ENCODE measurements around the gene ATF2. TPM values are rescaled to one million over a fixed set of nuclear protein-coding genes. Genes with fewer than 3 reads are reported as not detected.

Gene ATF2
- total and polyA plus RNA-seq, 2 of the 8 experiments (the other 6 are each of a cell fraction or from before 2014, with no cell fraction given): 31.2 to 46.5 TPM

GRCh38 chr2:175140332-175140731 is 27.7 kb downstream of the ATF2 start:
- Histone ChIP-seq H3K56ac (replicated peaks; ENCODE audit: insufficient read length, low read depth, low read length) (no peak overlapping the region), H3K79me1 (ENCODE audit: low read depth, low read length) (no peaks in the 10 kb centered on the region), H3K14ac (ENCODE audit: insufficient read length) (no peak overlapping the region), H3K4me3 (ENCODE audit: extremely low read depth in 1 of 4, insufficient read depth in 2 of 4, low read depth in 3 of 4, low read length in 4 of 4) (no peak overlapping the region), H2BK5ac (ENCODE audit: low read depth, low read length) (no peak overlapping the region), H3K9me3 (ENCODE audit: insufficient read depth in 2 of 2, low read depth in 1 of 2, low read length in 1 of 2) (no peaks in the 10 kb centered on the region), H2BK120ac (replicated peaks; ENCODE audit: low read depth, low read length) (no peak overlapping the region), H3K36me3 (ENCODE audit: control insufficient read depth in 2 of 4, insufficient read depth in 4 of 4, low read length in 3 of 4) (peaks cover 0 to 6% (median 0%) of the 10 kb centered on the region in 4 experiments; a peak in 1 of 8 replicates), H3K4me1 (replicated peaks in 1 of 4; ENCODE audit: control insufficient read depth in 3 of 4, insufficient read depth in 4 of 4, low read length in 3 of 4) (no peaks in the 10 kb centered on the region; a peak in 1 of 7 replicates), H3K79me2 (ENCODE audit: control insufficient read depth in 1 of 2, insufficient read depth in 2 of 2, low read length in 2 of 2) (peaks cover 0 to 76% of the 10 kb centered on the region in 2 experiments; a peak in 2 of 4 replicates), H2BK15ac (ENCODE audit: low read length) (no peak overlapping the region), H2AFZ (ENCODE audit: low read length) (no peak overlapping the region), H3K9ac (replicated peaks in 1 of 4; ENCODE audit: extremely low read depth in 1 of 4, low read depth in 3 of 4, low read length in 3 of 4) (no peak overlapping the region), H3K27me3 (replicated peaks in 1 of 4; ENCODE audit: control insufficient read depth in 3 of 4, extremely low read depth in 1 of 4, insufficient read depth in 3 of 4, low read length in 3 of 4) (no peaks in the 10 kb centered on the region), H2AK5ac (ENCODE audit: low read depth, low read length) (no peak overlapping the region), H4K5ac (ENCODE audit: insufficient read length, low read depth, low read length) (no peak overlapping the region), H4K91ac (replicated peaks; ENCODE audit: insufficient read length, low read length) (no peak overlapping the region), H3K4ac (replicated peaks; ENCODE audit: insufficient read length, low read depth, low read length) (no peak overlapping the region), H2BK20ac (ENCODE audit: low read length) (no peak overlapping the region), H3K18ac (ENCODE audit: extremely low read depth, low read length) (no peak overlapping the region), H3K4me2 (ENCODE audit: insufficient read depth in 1 of 2, low read depth in 2 of 2, low read length in 2 of 2) (no peak overlapping the region), H4K20me1 (replicated peaks in 1 of 2; ENCODE audit: control insufficient read depth in 1 of 2, insufficient read depth in 2 of 2, low read length in 2 of 2) (peaks cover 4 to 5% of the 10 kb centered on the region in 2 experiments), H3K23ac (ENCODE audit: insufficient read length) (no peak overlapping the region), H4K8ac (ENCODE audit: extremely low read depth, insufficient read depth, low read length) (no peak overlapping the region), H2BK12ac (ENCODE audit: low read depth, low read length) (no peak overlapping the region), H3K27ac (ENCODE audit: low read depth, low read length) (no peak overlapping the region), H3K23me2 (ENCODE audit: low read depth, low read length) (no peaks in the 10 kb centered on the region; the same call in 1 of the 2 replicates)
- POLR2A ChIA-PET (ENCODE audit: partially characterized antibody): interaction anchor here (0.9 to 2.1 kb wide), 2 partner anchors 9 to 27 kb away, joined by 3 to 5 read pairs; no protein-coding TSS in a partner anchor
- FAIRE-seq (no peak), DNase-seq (ENCODE audit: low read depth in 1 of 2, low spot score in 2 of 2) (no peak)
- 89% methylated on average over 2 of the region's 2 CpGs; no CpG with 5 or more reads in 1 of the 2 experiments for WGBS, 2 experiments (ENCODE audit: extremely low coverage in 1 of 2, insufficient coverage in 1 of 2, insufficient read length in 1 of 2, insufficient replicate concordance in 2 of 2, low coverage in 1 of 2, low lambda C conversion rate in 2 of 2, missing lambda C conversion rate in 1 of 2)
- CTCF ChIA-PET (ENCODE audit: partially characterized antibody): interaction anchor here (0.6 kb wide), 1 partner anchor 422 kb away, joined by 4 read pairs; no protein-coding TSS in a partner anchor
- TF ChIP-seq SUZ12 (IDR thresholded peaks at IDR 0.05; ENCODE audit: low read length): no peak
- no peak for TF ChIP-seq FOSL1 (IDR thresholded peaks at IDR 0.05; ENCODE audit: insufficient read depth, low read depth, low read length)
- no peak for TF ChIP-seq TEAD4 (IDR thresholded peaks at IDR 0.05; ENCODE audit: low read depth, low read length)
- no peak for TF ChIP-seq GTF2F1 (IDR thresholded peaks at IDR 0.05; ENCODE audit: borderline replicate concordance, low read depth, low read length)
- TF ChIP-seq JUN (IDR thresholded peaks at IDR 0.05; ENCODE audit: low read depth, low read length): no peak
- TF ChIP-seq RNF2 (IDR thresholded peaks at IDR 0.05; ENCODE audit: borderline replicate concordance, low read depth, low read length, missing control alignments, poor library complexity, severe bottlenecking): no peak
- no peak for TF ChIP-seq CBX5 (IDR thresholded peaks at IDR 0.05; ENCODE audit: low read depth, low read length)
- no peak for TF ChIP-seq JUND (IDR thresholded peaks at IDR 0.05; ENCODE audit: low read length)
- no peak for TF ChIP-seq SP2 (IDR thresholded peaks at IDR 0.05; ENCODE audit: low read length)
- no peak for TF ChIP-seq TAF1 (IDR thresholded peaks at IDR 0.05; ENCODE audit: low read depth, low read length)
- TF ChIP-seq SRF (IDR thresholded peaks at IDR 0.05; ENCODE audit: low read depth, low read length): no peak
- no peak for TF ChIP-seq PHF8 (conservative IDR thresholded peaks at IDR 0.05; ENCODE audit: low read depth, low read length)
- no peak for TF ChIP-seq EP300 (IDR thresholded peaks at IDR 0.05; ENCODE audit: borderline replicate concordance in 1 of 2, low read depth in 2 of 2, low read length in 2 of 2)
- TF ChIP-seq NRF1 (IDR thresholded peaks at IDR 0.05; ENCODE audit: low read depth, low read length): no peak
- no peak for TF ChIP-seq POLR2A (IDR thresholded peaks at IDR 0.05; ENCODE audit: control extremely low read depth in 1 of 2, low read depth in 2 of 2, low read length in 2 of 2)
